ENCODE data around the gene MMP2. TPM values are rescaled to one million over a fixed set of nuclear protein-coding genes. Genes with fewer than 3 reads are reported as not detected.
A peak's percentile ranks its signal among the peaks of the same experiment; 100 is the strongest.

Gene MMP2
- total and polyA plus RNA-seq, 5 donors = 43.5 to 207 (median 142) TPM

GRCh38 chr16:55543472-55543871 lies 64.5 kb downstream of the MMP2 start:
- WGBS = 30% methylated on average over 2 of the region's 2 CpGs
- no peak overlapping the region for H3K4me3 ChIP-seq (ENCODE audit: low read length)
- intact Hi-C loops (cut with DNase I) = loop anchor here (2.0 to 10.0 kb wide), 4 partner anchors 76 to 161 kb away; no protein-coding TSS in a partner anchor
- ATAC-seq = peak in 1 of 2 donors; percentile 40
- H3K27me3 ChIP-seq (ENCODE audit: control insufficient read depth, insufficient read depth) = no peaks in the 10 kb centered on the region
- no peaks in the 10 kb centered on the region for H3K9me3 ChIP-seq (ENCODE audit: control insufficient read depth, low read length)
- H3K27ac ChIP-seq (ENCODE audit: low read length) = no peak overlapping the region
- no peaks in the 10 kb centered on the region for H3K4me1 ChIP-seq (ENCODE audit: control insufficient read depth, insufficient read depth, low read length)
- no peak for DNase-seq

- Histone ChIP-seq H3K27ac (ENCODE audit: low read length) (no peak overlapping the region), H3K9me3 (ENCODE audit: control insufficient read depth, low read length) (no peaks in the 10 kb centered on the region), H3K27me3 (ENCODE audit: control insufficient read depth, insufficient read depth) (no peaks in the 10 kb centered on the region), H3K4me1 (ENCODE audit: control insufficient read depth, insufficient read depth, low read length) (no peaks in the 10 kb centered on the region), H3K4me3 (ENCODE audit: low read length) (no peak overlapping the region)
- no peak for DNase-seq
- intact Hi-C loops (cut with DNase I) = no loop called here
- ATAC-seq = no peak
Measured at GRCh38 chr16:55552621-55553020, 73.6 kb downstream of the MMP2 start.

- no peak overlapping the region for H3K4me3 ChIP-seq (ENCODE audit: low read length)
- no peaks in the 10 kb centered on the region for H3K4me1 ChIP-seq (ENCODE audit: control insufficient read depth, insufficient read depth, low read length)
- DNase-seq (no peak), ATAC-seq (no peak)
- intact Hi-C loops (cut with DNase I) = no loop called here
- H3K27me3 ChIP-seq (ENCODE audit: control insufficient read depth, insufficient read depth) = no peaks in the 10 kb centered on the region
- H3K9me3 ChIP-seq (ENCODE audit: control insufficient read depth, low read length) = no peaks in the 10 kb centered on the region
- no peak overlapping the region for H3K27ac ChIP-seq (ENCODE audit: low read length)
- 86% methylated on average over 2 of the region's 2 CpGs for WGBS
Measured at GRCh38 chr16:55555436-55555835, 76.4 kb downstream of the MMP2 start.

Other genes with a start within 250 kb of the MMP2 start
- under 1 TPM in 1 of 4 donors, not detected in 3; 0.19 TPM for gene IRX6, start 155.0 kb upstream of the MMP2 start, total RNA-seq
- 0.02 TPM for gene IRX6, start 155.0 kb upstream of the MMP2 start, polyA plus RNA-seq
- 10 to 100 TPM in 1 of 4 donors, 1 to 10 TPM in 3; 6.2 to 10.9 (median 7.0) TPM for gene LPCAT2, start 29.9 kb downstream of the MMP2 start, total RNA-seq
- 4.0 TPM for gene LPCAT2, start 29.9 kb downstream of the MMP2 start, polyA plus RNA-seq
- gene CAPNS2, start 87.5 kb downstream of the MMP2 start, total RNA-seq = under 1 TPM in 2 of 4 donors, not detected in 2; 0.23 to 0.54 TPM
- gene CAPNS2, start 87.5 kb downstream of the MMP2 start, polyA plus RNA-seq = 0.20 TPM
- gene SLC6A2, start 176.8 kb downstream of the MMP2 start, total RNA-seq = not detected
- not detected for gene SLC6A2, start 176.8 kb downstream of the MMP2 start, polyA plus RNA-seq

Measured in right cardiac atrium (tissue), 5 donors.